ENCODE data around the gene ZNF117. TPM values are rescaled to one million over a fixed set of nuclear protein-coding genes. Genes with fewer than 3 reads are reported as not detected.
"Not testable (repeated sequence)": the region's sequence is repeated elsewhere in the genome, so short reads cannot be mapped to it uniquely, and the experiment has no call there.

ZNF117 gene
- total and polyA plus RNA-seq, 2 donors (not counting 1 experiment from before 2014, with no cell fraction given) = 5.2 to 9.2 TPM

DNA sequence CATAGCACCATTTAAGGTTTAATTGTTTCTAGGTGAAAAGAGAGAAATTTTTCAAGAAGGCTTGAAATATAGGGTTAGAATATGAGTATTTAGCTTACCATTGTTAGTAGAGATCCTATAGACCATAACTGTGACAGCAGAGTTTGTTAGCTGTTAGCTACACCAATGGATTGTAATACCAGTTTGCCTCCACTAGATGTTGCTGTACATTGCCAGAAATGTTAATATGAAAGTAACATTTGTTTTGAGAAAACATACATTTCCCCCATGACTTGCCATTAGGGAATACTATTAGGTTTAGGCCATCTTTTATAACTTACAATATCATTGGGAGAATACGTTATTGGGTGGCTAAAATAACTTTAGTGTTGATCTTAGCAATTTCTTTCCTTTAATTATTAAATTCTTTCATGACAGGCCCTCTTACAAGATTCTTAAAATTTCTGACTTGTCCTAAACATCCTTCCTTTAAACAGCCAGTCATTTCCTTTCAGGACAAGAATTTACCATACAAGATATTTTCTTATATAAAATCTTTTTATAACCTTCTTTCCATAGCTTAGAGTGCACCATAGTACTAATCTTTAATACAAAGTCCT is 39.5 kb downstream of the ZNF117 start:
- DNase-seq (peak; percentile 68), ATAC-seq (ENCODE audit: low read depth) (peak; percentile 62)
- H3K4me1 ChIP-seq (ENCODE audit: control insufficient read depth in 2 of 2, insufficient read depth in 2 of 2, low read length in 2 of 2) = peaks cover 9 to 12% of the 10 kb centered on the region in 2 donors
- no peaks in the 10 kb centered on the region for H4K20me1 ChIP-seq (ENCODE audit: control insufficient read depth, insufficient read depth, low read length, poor library complexity, severe bottlenecking)
- ChIA-PET CTCF (interaction anchor here (0.9 to 4.6 kb wide), 9 partner anchors 10 to 670 kb away, joined by 3 to 63 read pairs (median 3); no protein-coding TSS in a partner anchor), POLR2A (no interaction called here)
- no peak overlapping the region for H2AFZ ChIP-seq (ENCODE audit: insufficient read depth, low read depth, low read length, poor library complexity, severe bottlenecking)
- no peak overlapping the region for H3K27ac ChIP-seq (ENCODE audit: low read length in 2 of 2)
- intact Hi-C loops (cut with micrococcal nuclease) = no loop called here
- H3K4me2 ChIP-seq (replicated peaks; ENCODE audit: low read depth, low read length, poor library complexity, severe bottlenecking) = no peak overlapping the region
- TF ChIP-seq CTCF (IDR thresholded peaks at IDR 0.05) = peak; percentile 84
- TF ChIP-seq EZH2 (IDR thresholded peaks at IDR 0.05; ENCODE audit: borderline replicate concordance, insufficient read depth, low read depth, low read length, poor library complexity, severe bottlenecking) = no peak
- no peaks in the 10 kb centered on the region for H3K79me2 ChIP-seq (ENCODE audit: control insufficient read depth, insufficient read depth, low read length)
- no peak overlapping the region for H3K4me3 ChIP-seq (ENCODE audit: control extremely low read depth in 1 of 5, extremely low read depth in 1 of 5, insufficient read depth in 1 of 5, low read depth in 2 of 5, low read length in 4 of 5)
- H3K27ac Mint-ChIP-seq = no peak overlapping the region
- no CpG with 5 or more reads among the region's 1 CpG for WGBS (ENCODE audit: insufficient coverage)
- H3K27me3 Mint-ChIP-seq = peaks cover 28% of the 10 kb centered on the region
- no peak overlapping the region for H3K9ac ChIP-seq (ENCODE audit: low read length)
- H3K36me3 ChIP-seq (replicated peaks in 1 of 2; ENCODE audit: control extremely low read depth in 1 of 2, control insufficient read depth in 1 of 2, extremely low read depth in 1 of 2, insufficient read depth in 2 of 2, low read length in 1 of 2) = no peaks in the 10 kb centered on the region
- peaks cover 0 to 18% (median 0%) of the 10 kb centered on the region in 3 donors for H3K9me3 ChIP-seq (ENCODE audit: control extremely low read depth in 1 of 3, control insufficient read depth in 2 of 3, insufficient read depth in 1 of 3, low read length in 2 of 3)
- H3K9me3 Mint-ChIP-seq (ENCODE audit: insufficient read depth) = no peaks in the 10 kb centered on the region
- no peak overlapping the region for H3K4me3 Mint-ChIP-seq
- H3K27me3 ChIP-seq (replicated peaks in 1 of 4; ENCODE audit: control extremely low read depth in 1 of 4, control insufficient read depth in 3 of 4, insufficient read depth in 4 of 4, low read length in 3 of 4) = peaks cover 0 to 32% (median 19%) of the 10 kb centered on the region in 4 experiments
- H3K4me1 Mint-ChIP-seq = peaks cover 4% of the 10 kb centered on the region

DNA sequence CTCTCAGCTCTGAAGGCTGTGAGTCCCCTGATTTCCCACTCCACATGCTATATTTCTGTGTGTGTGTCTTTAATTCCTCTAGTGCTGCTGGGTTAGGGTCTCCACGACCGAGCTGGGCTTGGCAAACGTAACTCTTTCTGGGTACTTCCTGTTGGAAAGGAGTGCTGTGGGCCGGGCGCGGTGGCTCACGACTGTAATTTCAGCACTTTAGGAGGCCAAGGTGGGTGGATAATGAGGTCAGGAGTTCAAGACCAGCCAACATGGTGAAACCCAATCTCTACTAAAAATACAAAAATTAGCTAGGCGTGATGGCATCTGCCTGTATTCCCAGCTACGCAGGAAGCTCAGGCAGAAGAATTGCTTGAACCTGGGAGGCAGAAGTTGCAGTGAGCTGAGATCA is 40.2 kb downstream of the ZNF117 start:
- H3K4me1 ChIP-seq (ENCODE audit: control insufficient read depth in 2 of 2, insufficient read depth in 2 of 2, low read length in 2 of 2) = peaks cover 9 to 12% of the 10 kb centered on the region in 2 donors
- H3K27ac ChIP-seq (ENCODE audit: low read length in 2 of 2); H3K4me3 Mint-ChIP-seq; H3K4me2 ChIP-seq (replicated peaks; ENCODE audit: low read depth, low read length, poor library complexity, severe bottlenecking); H3K9me3 Mint-ChIP-seq (ENCODE audit: insufficient read depth); H2AFZ ChIP-seq (ENCODE audit: insufficient read depth, low read depth, low read length, poor library complexity, severe bottlenecking); H4K20me1 ChIP-seq (ENCODE audit: control insufficient read depth, insufficient read depth, low read length, poor library complexity, severe bottlenecking); H3K4me3 ChIP-seq (ENCODE audit: control extremely low read depth in 1 of 5, extremely low read depth in 1 of 5, insufficient read depth in 1 of 5, low read depth in 2 of 5, low read length in 4 of 5); H3K27ac Mint-ChIP-seq; DNase-seq; POLR2A ChIA-PET; H3K79me2 ChIP-seq (ENCODE audit: control insufficient read depth, insufficient read depth, low read length); H3K9ac ChIP-seq (ENCODE audit: low read length); intact Hi-C loops (cut with micrococcal nuclease); ATAC-seq (ENCODE audit: low read depth); H3K4me1 Mint-ChIP-seq; H3K36me3 ChIP-seq (replicated peaks in 1 of 2; ENCODE audit: control extremely low read depth in 1 of 2, control insufficient read depth in 1 of 2, extremely low read depth in 1 of 2, insufficient read depth in 2 of 2, low read length in 1 of 2): not testable (repeated sequence)
- H3K9me3 ChIP-seq (ENCODE audit: control extremely low read depth in 1 of 3, control insufficient read depth in 2 of 3, insufficient read depth in 1 of 3, low read length in 2 of 3) = peaks cover 0 to 20% (median 0%) of the 10 kb centered on the region in 3 donors
- CTCF ChIA-PET = interaction anchor here (0.9 to 4.6 kb wide), 10 partner anchors 10 to 670 kb away, joined by 3 to 63 read pairs (median 3); partner anchors contain the start of gene ERV3-1
- WGBS (ENCODE audit: insufficient coverage) = 89% methylated on average over 2 of the region's 9 CpGs
- H3K27me3 ChIP-seq (replicated peaks in 1 of 4; ENCODE audit: control extremely low read depth in 1 of 4, control insufficient read depth in 3 of 4, insufficient read depth in 4 of 4, low read length in 3 of 4) = peaks cover 0 to 39% (median 24%) of the 10 kb centered on the region in 4 experiments
- H3K27me3 Mint-ChIP-seq = peaks cover 34% of the 10 kb centered on the region

GRCh38 chr7:64948774-64949173 is 42.1 kb downstream of the ZNF117 start:
- H3K27ac ChIP-seq (ENCODE audit: low read length in 2 of 2); H4K20me1 ChIP-seq (ENCODE audit: control insufficient read depth, insufficient read depth, low read length, poor library complexity, severe bottlenecking); H3K4me3 ChIP-seq (ENCODE audit: control extremely low read depth in 1 of 5, extremely low read depth in 1 of 5, insufficient read depth in 1 of 5, low read depth in 2 of 5, low read length in 4 of 5); H3K9me3 Mint-ChIP-seq (ENCODE audit: insufficient read depth); H3K36me3 ChIP-seq (replicated peaks in 1 of 2; ENCODE audit: control extremely low read depth in 1 of 2, control insufficient read depth in 1 of 2, extremely low read depth in 1 of 2, insufficient read depth in 2 of 2, low read length in 1 of 2); DNase-seq; POLR2A ChIA-PET; H3K4me1 Mint-ChIP-seq; H2AFZ ChIP-seq (ENCODE audit: insufficient read depth, low read depth, low read length, poor library complexity, severe bottlenecking); H3K4me3 Mint-ChIP-seq; H3K9ac ChIP-seq (ENCODE audit: low read length); H3K27ac Mint-ChIP-seq; H3K79me2 ChIP-seq (ENCODE audit: control insufficient read depth, insufficient read depth, low read length); intact Hi-C loops (cut with micrococcal nuclease); ATAC-seq (ENCODE audit: low read depth); H3K4me2 ChIP-seq (replicated peaks; ENCODE audit: low read depth, low read length, poor library complexity, severe bottlenecking): not testable (repeated sequence)
- peaks cover 40% of the 10 kb centered on the region for H3K27me3 Mint-ChIP-seq
- peaks cover 9 to 12% of the 10 kb centered on the region in 2 donors for H3K4me1 ChIP-seq (ENCODE audit: control insufficient read depth in 2 of 2, insufficient read depth in 2 of 2, low read length in 2 of 2)
- peaks cover 0 to 49% (median 28%) of the 10 kb centered on the region in 4 experiments for H3K27me3 ChIP-seq (replicated peaks in 1 of 4; ENCODE audit: control extremely low read depth in 1 of 4, control insufficient read depth in 3 of 4, insufficient read depth in 4 of 4, low read length in 3 of 4)
- WGBS (ENCODE audit: insufficient coverage) = no CpG with 5 or more reads among the region's 1 CpG
- CTCF ChIA-PET = interaction anchor here (1.1 to 4.6 kb wide), 3 partner anchors 10 to 358 kb away, joined by 4 to 63 read pairs (median 4); no protein-coding TSS in a partner anchor
- H3K9me3 ChIP-seq (ENCODE audit: control extremely low read depth in 1 of 3, control insufficient read depth in 2 of 3, insufficient read depth in 1 of 3, low read length in 2 of 3) = peaks cover 0 to 14% (median 0%) of the 10 kb centered on the region in 3 donors
